ENCODE measurements around the gene STAG1. TPM values are rescaled to one million over a fixed set of nuclear protein-coding genes. Genes with fewer than 3 reads are reported as not detected.

STAG1 gene
- total and polyA plus RNA-seq, 2 experiments from 2014 or later: 9.0 to 21.9 TPM

DNA sequence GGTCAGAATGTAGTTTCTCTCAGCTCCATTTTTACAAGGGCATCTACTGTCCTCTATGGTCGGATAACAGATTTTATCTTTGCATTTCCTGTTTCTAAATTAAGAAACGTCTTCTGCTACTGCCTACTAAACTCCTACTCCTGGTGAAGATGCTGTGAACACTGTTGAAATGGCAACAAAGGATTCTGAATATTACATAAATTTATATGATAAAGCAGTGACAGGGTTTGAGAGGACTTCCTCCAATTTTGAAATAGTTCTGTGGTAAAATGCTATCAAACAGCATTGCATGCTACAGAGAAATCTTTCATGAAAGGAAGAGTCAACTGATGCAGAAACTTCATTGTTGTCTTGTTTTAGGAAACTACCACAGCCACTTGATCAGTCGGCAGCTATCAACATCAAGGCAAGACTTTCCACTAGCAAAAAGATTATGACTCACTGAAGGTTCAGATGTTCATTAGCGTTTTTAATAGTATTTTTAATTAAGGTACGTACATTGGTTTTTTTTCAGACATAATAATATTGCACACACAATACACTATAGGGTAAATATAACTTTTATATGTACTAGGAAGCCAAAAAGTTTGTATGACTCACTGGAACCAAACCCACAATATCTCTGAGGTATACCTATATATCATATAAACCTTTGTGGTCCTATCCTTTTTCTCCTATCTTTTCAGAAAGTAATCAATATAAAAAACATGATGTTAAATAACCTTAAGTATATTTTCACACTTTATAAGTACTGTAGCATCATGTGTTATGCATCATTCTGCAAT is 156.1 kb downstream of the STAG1 start:
- no peak overlapping the region for H3K27ac ChIP-seq (ENCODE audit: low read depth)
- 0 out of 2 replicates have a peak, but pooled peaks cover 11% of the 10 kb centered on the region for H3K79me2 ChIP-seq (replicated peaks; ENCODE audit: insufficient read depth)
- Mint-ChIP-seq H3K36me3 (ENCODE audit: low read depth) (no peaks in the 10 kb centered on the region), H3K4me1 (peaks cover 10% of the 10 kb centered on the region; the same call in 2 of the 3 replicates), H3K27ac (no peak overlapping the region), H3K4me3 (no peak overlapping the region), H3K9me3 (no peaks in the 10 kb centered on the region), H3K27me3 (ENCODE audit: insufficient read depth, low read depth, poor library complexity) (peaks cover 5% of the 10 kb centered on the region)
- H2AFZ ChIP-seq: no peak overlapping the region
- DNase-seq (ENCODE audit: low spot score) (no peak), ATAC-seq (no peak)
- no peak overlapping the region for H3K4me3 ChIP-seq
- no peaks in the 10 kb centered on the region for H3K36me3 ChIP-seq (ENCODE audit: insufficient read depth)
- TF ChIP-seq ETS1 (IDR thresholded peaks at IDR 0.05) (no peak), ZNF462 (CRISPR knock-in tag; IDR thresholded peaks at IDR 0.05) (no peak), EZH2phosphoT487 (IDR thresholded peaks at IDR 0.05; ENCODE audit: unreplicated experiment) (no peak), EZH2 (IDR thresholded peaks at IDR 0.05; ENCODE audit: low read depth, unreplicated experiment) (no peak), STAT1 (IDR thresholded peaks at IDR 0.05; ENCODE audit: unreplicated experiment) (no peak), CREB1 (CRISPR knock-in tag; IDR thresholded peaks at IDR 0.05; ENCODE audit: low read depth) (no peak), ZNF331 (CRISPR knock-in tag; IDR thresholded peaks at IDR 0.05; ENCODE audit: low read depth) (no peak), ZNF114 (CRISPR knock-in tag; IDR thresholded peaks at IDR 0.05) (no peak), NANOG (IDR thresholded peaks at IDR 0.05; ENCODE audit: borderline replicate concordance) (no peak), POLR2AphosphoS5 (IDR thresholded peaks at IDR 0.05; ENCODE audit: low read depth) (no peak), CTCF (conservative IDR thresholded peaks at IDR 0.05; ENCODE audit: low read depth in 2 of 2) (no peak), JUNB (IDR thresholded peaks at IDR 0.05; ENCODE audit: unreplicated experiment) (no peak)
- TF ChIP-seq, protein P1, sequence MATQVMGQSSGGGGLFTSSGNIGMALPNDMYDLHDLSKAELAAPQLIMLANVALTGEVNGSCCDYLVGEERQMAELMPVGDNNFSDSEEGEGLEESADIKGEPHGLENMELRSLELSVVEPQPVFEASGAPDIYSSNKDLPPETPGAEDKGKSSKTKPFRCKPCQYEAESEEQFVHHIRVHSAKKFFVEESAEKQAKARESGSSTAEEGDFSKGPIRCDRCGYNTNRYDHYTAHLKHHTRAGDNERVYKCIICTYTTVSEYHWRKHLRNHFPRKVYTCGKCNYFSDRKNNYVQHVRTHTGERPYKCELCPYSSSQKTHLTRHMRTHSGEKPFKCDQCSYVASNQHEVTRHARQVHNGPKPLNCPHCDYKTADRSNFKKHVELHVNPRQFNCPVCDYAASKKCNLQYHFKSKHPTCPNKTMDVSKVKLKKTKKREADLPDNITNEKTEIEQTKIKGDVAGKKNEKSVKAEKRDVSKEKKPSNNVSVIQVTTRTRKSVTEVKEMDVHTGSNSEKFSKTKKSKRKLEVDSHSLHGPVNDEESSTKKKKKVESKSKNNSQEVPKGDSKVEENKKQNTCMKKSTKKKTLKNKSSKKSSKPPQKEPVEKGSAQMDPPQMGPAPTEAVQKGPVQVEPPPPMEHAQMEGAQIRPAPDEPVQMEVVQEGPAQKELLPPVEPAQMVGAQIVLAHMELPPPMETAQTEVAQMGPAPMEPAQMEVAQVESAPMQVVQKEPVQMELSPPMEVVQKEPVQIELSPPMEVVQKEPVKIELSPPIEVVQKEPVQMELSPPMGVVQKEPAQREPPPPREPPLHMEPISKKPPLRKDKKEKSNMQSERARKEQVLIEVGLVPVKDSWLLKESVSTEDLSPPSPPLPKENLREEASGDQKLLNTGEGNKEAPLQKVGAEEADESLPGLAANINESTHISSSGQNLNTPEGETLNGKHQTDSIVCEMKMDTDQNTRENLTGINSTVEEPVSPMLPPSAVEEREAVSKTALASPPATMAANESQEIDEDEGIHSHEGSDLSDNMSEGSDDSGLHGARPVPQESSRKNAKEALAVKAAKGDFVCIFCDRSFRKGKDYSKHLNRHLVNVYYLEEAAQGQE (IDR thresholded peaks at IDR 0.05; ENCODE audit: unreplicated experiment): no peak
- H3K4me1 ChIP-seq (ENCODE audit: insufficient read depth): no peaks in the 10 kb centered on the region
- H3K4me2 ChIP-seq: no peak overlapping the region
- H3K9me2 ChIP-seq (ENCODE audit: insufficient read depth): 0 out of 2 replicates have a peak, but pooled peaks cover 4% of the 10 kb centered on the region
- H4K20me1 ChIP-seq (replicated peaks; ENCODE audit: insufficient read depth): 0 out of 2 replicates have a peak, but pooled peaks cover 2% of the 10 kb centered on the region
- no peaks in the 10 kb centered on the region for H3K27me3 ChIP-seq (ENCODE audit: insufficient read depth)
- no peaks in the 10 kb centered on the region for H3F3A ChIP-seq (replicated peaks; ENCODE audit: low read depth)
